K562 treated with DMSO at 1 percent for 4 hours (cell line): ENCODE results near the gene CD96. TPM values are rescaled to one million over a fixed set of nuclear protein-coding genes. Genes with fewer than 3 reads are reported as not detected.

ENCODE experiments used
- total RNA-seq: library from RNA; unstranded; fragments of 300-600 nt; gene quantifications from 2 replicates; pipeline ENCODE4 v1.2.3, GENCODE V29; 2022; ENCODE audit not compliant: insufficient read depth

Gene CD96, protein sequence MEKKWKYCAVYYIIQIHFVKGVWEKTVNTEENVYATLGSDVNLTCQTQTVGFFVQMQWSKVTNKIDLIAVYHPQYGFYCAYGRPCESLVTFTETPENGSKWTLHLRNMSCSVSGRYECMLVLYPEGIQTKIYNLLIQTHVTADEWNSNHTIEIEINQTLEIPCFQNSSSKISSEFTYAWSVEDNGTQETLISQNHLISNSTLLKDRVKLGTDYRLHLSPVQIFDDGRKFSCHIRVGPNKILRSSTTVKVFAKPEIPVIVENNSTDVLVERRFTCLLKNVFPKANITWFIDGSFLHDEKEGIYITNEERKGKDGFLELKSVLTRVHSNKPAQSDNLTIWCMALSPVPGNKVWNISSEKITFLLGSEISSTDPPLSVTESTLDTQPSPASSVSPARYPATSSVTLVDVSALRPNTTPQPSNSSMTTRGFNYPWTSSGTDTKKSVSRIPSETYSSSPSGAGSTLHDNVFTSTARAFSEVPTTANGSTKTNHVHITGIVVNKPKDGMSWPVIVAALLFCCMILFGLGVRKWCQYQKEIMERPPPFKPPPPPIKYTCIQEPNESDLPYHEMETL
- 3.2 and 6.3 TPM in 2 replicates for total RNA-seq

GRCh38 chr3:111541911-111542483, at the start of gene CD96:
Gene CD96, plus strand, starts transcription at chr3:111542197. Its CDS starts 52 bp downstream, at chr3:111542249.

DNA sequence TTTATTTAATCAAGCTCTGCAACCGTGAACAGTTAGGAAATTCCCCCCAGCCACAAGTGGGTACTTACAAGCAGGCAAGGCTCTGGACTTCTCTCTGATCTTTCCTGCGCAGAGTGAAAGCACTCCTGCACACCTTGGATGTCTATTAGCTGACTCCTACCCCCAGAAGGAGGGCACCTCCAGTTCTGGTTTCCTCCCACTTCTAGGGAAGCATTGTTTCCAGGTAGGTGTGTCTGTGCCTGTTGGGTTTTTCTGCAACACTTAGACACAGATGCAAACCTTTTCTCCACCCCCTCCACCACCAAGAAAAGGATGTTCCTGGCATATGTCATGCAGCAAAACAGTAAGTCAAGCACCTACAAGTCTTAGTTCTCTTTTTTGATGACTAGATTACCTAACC, 53.2 kb downstream of the CD96 start, which contains the start of gene ZBED2:
Gene ZBED2, minus strand, starts transcription at position 115 of the 400 bp plus-strand sequence. CDS start 1,145 bp downstream, outside the sequence.

Other genes starting within 250 kb of the CD96 start
- not detected in 2 replicates for gene ZBED2, start 53.1 kb downstream of the CD96 start, total RNA-seq
- not detected in 2 replicates for gene PLCXD2, start 132.5 kb downstream of the CD96 start, total RNA-seq